Measurements from ENCODE around the gene KRT73.

DNA sequence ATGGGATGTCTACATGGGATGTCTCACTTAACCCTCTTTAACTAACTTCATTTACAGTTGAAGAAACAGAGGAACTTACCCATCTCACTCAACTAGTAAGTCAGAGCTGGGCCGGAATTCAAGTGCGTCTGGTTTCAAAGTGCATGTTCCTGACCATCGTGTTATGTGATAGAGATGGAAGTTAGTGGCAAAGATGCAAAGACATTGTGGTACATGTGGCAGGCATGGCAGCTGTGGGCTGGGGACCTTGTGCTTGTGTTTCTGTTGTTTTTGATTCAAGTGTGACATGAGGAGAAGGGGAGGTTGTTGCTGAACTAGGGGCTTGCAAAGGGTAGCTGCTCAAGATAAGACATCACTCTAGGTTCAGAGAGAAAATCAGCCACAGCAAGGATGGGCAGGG lies 42.4 kb downstream of the KRT73 start:
- no peak for TF ChIP-seq POLR2A (IDR thresholded peaks at IDR 0.05)
- TF ChIP-seq, protein P1, sequence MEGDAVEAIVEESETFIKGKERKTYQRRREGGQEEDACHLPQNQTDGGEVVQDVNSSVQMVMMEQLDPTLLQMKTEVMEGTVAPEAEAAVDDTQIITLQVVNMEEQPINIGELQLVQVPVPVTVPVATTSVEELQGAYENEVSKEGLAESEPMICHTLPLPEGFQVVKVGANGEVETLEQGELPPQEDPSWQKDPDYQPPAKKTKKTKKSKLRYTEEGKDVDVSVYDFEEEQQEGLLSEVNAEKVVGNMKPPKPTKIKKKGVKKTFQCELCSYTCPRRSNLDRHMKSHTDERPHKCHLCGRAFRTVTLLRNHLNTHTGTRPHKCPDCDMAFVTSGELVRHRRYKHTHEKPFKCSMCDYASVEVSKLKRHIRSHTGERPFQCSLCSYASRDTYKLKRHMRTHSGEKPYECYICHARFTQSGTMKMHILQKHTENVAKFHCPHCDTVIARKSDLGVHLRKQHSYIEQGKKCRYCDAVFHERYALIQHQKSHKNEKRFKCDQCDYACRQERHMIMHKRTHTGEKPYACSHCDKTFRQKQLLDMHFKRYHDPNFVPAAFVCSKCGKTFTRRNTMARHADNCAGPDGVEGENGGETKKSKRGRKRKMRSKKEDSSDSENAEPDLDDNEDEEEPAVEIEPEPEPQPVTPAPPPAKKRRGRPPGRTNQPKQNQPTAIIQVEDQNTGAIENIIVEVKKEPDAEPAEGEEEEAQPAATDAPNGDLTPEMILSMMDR (IDR thresholded peaks at IDR 0.05) = no peak
